ENCODE results near the gene RIMKLA. TPM values are rescaled to one million over a fixed set of nuclear protein-coding genes. Genes with fewer than 3 reads are reported as not detected.

RIMKLA gene
- polyA plus RNA-seq, 4 donors = under 0.01 to 0.63 (median 0.31) TPM

- 51 to 83% (median 62%) methylated on average over 3 of the region's 3 CpGs for WGBS, 3 donors
- no peak for FAIRE-seq
- no peaks in the 10 kb centered on the region for H3K36me3 ChIP-seq (ENCODE audit: control insufficient read depth in 3 of 3, insufficient read depth in 2 of 3, low read depth in 1 of 3, low read length in 3 of 3)
- H3K27ac ChIP-seq (ENCODE audit: low read depth in 1 of 3, low read length in 2 of 3) = no peak overlapping the region
- H3K9me3 ChIP-seq (ENCODE audit: control insufficient read depth in 2 of 2, insufficient read depth in 1 of 2, low read depth in 1 of 2, low read length in 1 of 2) = no peaks in the 10 kb centered on the region
- DNase-seq = no peak
- H3K4me3 ChIP-seq (ENCODE audit: low read depth in 1 of 3, low read length in 3 of 3) = no peak overlapping the region
- peaks cover 0 to 8% (median 0%) of the 10 kb centered on the region in 3 donors for H3K4me1 ChIP-seq (ENCODE audit: control insufficient read depth in 3 of 3, insufficient read depth in 2 of 3, low read depth in 1 of 3, low read length in 2 of 3)
- no peaks in the 10 kb centered on the region for H3K27me3 ChIP-seq (ENCODE audit: control insufficient read depth in 3 of 3, insufficient read depth in 3 of 3, low read length in 3 of 3)
Observed at GRCh38 chr1:42417166-42417565, 36.6 kb downstream of the RIMKLA start.

GRCh38 chr1:42418516-42418915 lies 37.9 kb downstream of the RIMKLA start:
- peaks cover 0 to 8% (median 0%) of the 10 kb centered on the region in 3 donors for H3K4me1 ChIP-seq (ENCODE audit: control insufficient read depth in 3 of 3, insufficient read depth in 2 of 3, low read depth in 1 of 3, low read length in 2 of 3)
- H3K27me3 ChIP-seq (ENCODE audit: control insufficient read depth in 3 of 3, insufficient read depth in 3 of 3, low read length in 3 of 3) = no peaks in the 10 kb centered on the region
- no peak overlapping the region for H3K27ac ChIP-seq (ENCODE audit: low read depth in 1 of 3, low read length in 2 of 3)
- WGBS, 3 donors = 72 to 85% (median 78%) methylated on average over 1 of the region's 1 CpG
- DNase-seq (no peak), FAIRE-seq (no peak)
- H3K9me3 ChIP-seq (ENCODE audit: control insufficient read depth in 2 of 2, insufficient read depth in 1 of 2, low read depth in 1 of 2, low read length in 1 of 2) = no peaks in the 10 kb centered on the region
- H3K36me3 ChIP-seq (ENCODE audit: control insufficient read depth in 3 of 3, insufficient read depth in 2 of 3, low read depth in 1 of 3, low read length in 3 of 3) = no peaks in the 10 kb centered on the region
- no peak overlapping the region for H3K4me3 ChIP-seq (ENCODE audit: low read depth in 1 of 3, low read length in 3 of 3)

GRCh38 chr1:42419126-42419821 lies 38.7 kb downstream of the RIMKLA start:
- H3K9me3 ChIP-seq (ENCODE audit: control insufficient read depth in 2 of 2, insufficient read depth in 1 of 2, low read depth in 1 of 2, low read length in 1 of 2) = no peaks in the 10 kb centered on the region
- FAIRE-seq (no peak), DNase-seq (no peak)
- H3K27me3 ChIP-seq (ENCODE audit: control insufficient read depth in 3 of 3, insufficient read depth in 3 of 3, low read length in 3 of 3) = no peaks in the 10 kb centered on the region
- WGBS, 3 donors = 85 to 94% (median 89%) methylated on average over 5 of the region's 5 CpGs
- peak overlapping the region in 1 of 3 donors; percentile 7 for H3K27ac ChIP-seq (ENCODE audit: low read depth in 1 of 3, low read length in 2 of 3)
- H3K36me3 ChIP-seq (ENCODE audit: control insufficient read depth in 3 of 3, insufficient read depth in 2 of 3, low read depth in 1 of 3, low read length in 3 of 3) = no peaks in the 10 kb centered on the region
- peaks cover 0 to 8% (median 0%) of the 10 kb centered on the region in 3 donors for H3K4me1 ChIP-seq (ENCODE audit: control insufficient read depth in 3 of 3, insufficient read depth in 2 of 3, low read depth in 1 of 3, low read length in 2 of 3)
- H3K4me3 ChIP-seq (ENCODE audit: low read depth in 1 of 3, low read length in 3 of 3) = no peak overlapping the region

- peak overlapping the region in 1 of 3 donors; percentile 34 for H3K27ac ChIP-seq (ENCODE audit: low read depth in 1 of 3, low read length in 2 of 3)
- DNase-seq (no peak), FAIRE-seq (no peak)
- no peaks in the 10 kb centered on the region for H3K9me3 ChIP-seq (ENCODE audit: control insufficient read depth in 2 of 2, insufficient read depth in 1 of 2, low read depth in 1 of 2, low read length in 1 of 2)
- H3K36me3 ChIP-seq (ENCODE audit: control insufficient read depth in 3 of 3, insufficient read depth in 2 of 3, low read depth in 1 of 3, low read length in 3 of 3) = no peaks in the 10 kb centered on the region
- H3K4me3 ChIP-seq (ENCODE audit: low read depth in 1 of 3, low read length in 3 of 3) = no peak overlapping the region
- peaks cover 0 to 8% (median 0%) of the 10 kb centered on the region in 3 donors for H3K4me1 ChIP-seq (ENCODE audit: control insufficient read depth in 3 of 3, insufficient read depth in 2 of 3, low read depth in 1 of 3, low read length in 2 of 3)
- WGBS, 3 donors = 86 to 92% (median 87%) methylated on average over 7 of the region's 7 CpGs
- no peaks in the 10 kb centered on the region for H3K27me3 ChIP-seq (ENCODE audit: control insufficient read depth in 3 of 3, insufficient read depth in 3 of 3, low read length in 3 of 3)
Observed at GRCh38 chr1:42420121-42420520, 39.5 kb downstream of the RIMKLA start.

GRCh38 chr1:42420911-42421585 lies 40.5 kb downstream of the RIMKLA start:
- peaks cover 0 to 8% (median 0%) of the 10 kb centered on the region in 3 donors for H3K4me1 ChIP-seq (ENCODE audit: control insufficient read depth in 3 of 3, insufficient read depth in 2 of 3, low read depth in 1 of 3, low read length in 2 of 3)
- no peak for FAIRE-seq

GRCh38 chr1:42422737-42423136 lies 42.1 kb downstream of the RIMKLA start:
- WGBS, 3 donors = 77 to 87% (median 84%) methylated on average over 9 of the region's 9 CpGs
- no peak overlapping the region for H3K4me3 ChIP-seq (ENCODE audit: low read depth in 1 of 3, low read length in 3 of 3)
- H3K27ac ChIP-seq (ENCODE audit: low read depth in 1 of 3, low read length in 2 of 3) = no peak overlapping the region
- peaks cover 0 to 8% (median 0%) of the 10 kb centered on the region in 3 donors for H3K4me1 ChIP-seq (ENCODE audit: control insufficient read depth in 3 of 3, insufficient read depth in 2 of 3, low read depth in 1 of 3, low read length in 2 of 3)
- DNase-seq = no peak
- FAIRE-seq = no peak
- no peaks in the 10 kb centered on the region for H3K9me3 ChIP-seq (ENCODE audit: control insufficient read depth in 2 of 2, insufficient read depth in 1 of 2, low read depth in 1 of 2, low read length in 1 of 2)
- H3K36me3 ChIP-seq (ENCODE audit: control insufficient read depth in 3 of 3, insufficient read depth in 2 of 3, low read depth in 1 of 3, low read length in 3 of 3) = no peaks in the 10 kb centered on the region
- no peaks in the 10 kb centered on the region for H3K27me3 ChIP-seq (ENCODE audit: control insufficient read depth in 3 of 3, insufficient read depth in 3 of 3, low read length in 3 of 3)

More at GRCh38 chr1:42420911-42421585, 40.5 kb downstream of the RIMKLA start:
- Histone ChIP-seq H3K27me3 (ENCODE audit: control insufficient read depth in 3 of 3, insufficient read depth in 3 of 3, low read length in 3 of 3) (no peaks in the 10 kb centered on the region), H3K9me3 (ENCODE audit: control insufficient read depth in 2 of 2, insufficient read depth in 1 of 2, low read depth in 1 of 2, low read length in 1 of 2) (no peaks in the 10 kb centered on the region), H3K4me3 (ENCODE audit: low read depth in 1 of 3, low read length in 3 of 3) (no peak overlapping the region), H3K27ac (ENCODE audit: low read depth in 1 of 3, low read length in 2 of 3) (peak overlapping the region in 1 of 3 donors; percentile 34), H3K36me3 (ENCODE audit: control insufficient read depth in 3 of 3, insufficient read depth in 2 of 3, low read depth in 1 of 3, low read length in 3 of 3) (no peaks in the 10 kb centered on the region)
- DNase-seq = peak; percentile 36 to 80
- 17 to 32% (median 25%) methylated on average over 10 of the region's 10 CpGs for WGBS, 3 donors

GRCh38 chr1:42423681-42424080 lies 43.1 kb downstream of the RIMKLA start:
- Histone ChIP-seq H3K27me3 (ENCODE audit: control insufficient read depth in 3 of 3, insufficient read depth in 3 of 3, low read length in 3 of 3) (no peaks in the 10 kb centered on the region), H3K27ac (ENCODE audit: low read depth in 1 of 3, low read length in 2 of 3) (no peak overlapping the region), H3K4me1 (ENCODE audit: control insufficient read depth in 3 of 3, insufficient read depth in 2 of 3, low read depth in 1 of 3, low read length in 2 of 3) (peaks cover 0 to 8% (median 0%) of the 10 kb centered on the region in 3 donors), H3K36me3 (ENCODE audit: control insufficient read depth in 3 of 3, insufficient read depth in 2 of 3, low read depth in 1 of 3, low read length in 3 of 3) (no peaks in the 10 kb centered on the region), H3K9me3 (ENCODE audit: control insufficient read depth in 2 of 2, insufficient read depth in 1 of 2, low read depth in 1 of 2, low read length in 1 of 2) (no peaks in the 10 kb centered on the region), H3K4me3 (ENCODE audit: low read depth in 1 of 3, low read length in 3 of 3) (no peak overlapping the region)
- FAIRE-seq (no peak), DNase-seq (no peak)
- 88 to 91% (median 89%) methylated on average over 3 of the region's 3 CpGs for WGBS, 3 donors

GRCh38 chr1:42424201-42424600 lies 43.6 kb downstream of the RIMKLA start:
- Histone ChIP-seq H3K9me3 (ENCODE audit: control insufficient read depth in 2 of 2, insufficient read depth in 1 of 2, low read depth in 1 of 2, low read length in 1 of 2) (no peaks in the 10 kb centered on the region), H3K36me3 (ENCODE audit: control insufficient read depth in 3 of 3, insufficient read depth in 2 of 3, low read depth in 1 of 3, low read length in 3 of 3) (no peaks in the 10 kb centered on the region), H3K27ac (ENCODE audit: low read depth in 1 of 3, low read length in 2 of 3) (no peak overlapping the region), H3K4me3 (ENCODE audit: low read depth in 1 of 3, low read length in 3 of 3) (no peak overlapping the region), H3K27me3 (ENCODE audit: control insufficient read depth in 3 of 3, insufficient read depth in 3 of 3, low read length in 3 of 3) (no peaks in the 10 kb centered on the region), H3K4me1 (ENCODE audit: control insufficient read depth in 3 of 3, insufficient read depth in 2 of 3, low read depth in 1 of 3, low read length in 2 of 3) (peaks cover 0 to 8% (median 0%) of the 10 kb centered on the region in 3 donors)
- no peak for DNase-seq
- WGBS, 3 donors = 87 to 91% (median 88%) methylated on average over 4 of the region's 4 CpGs
- no peak for FAIRE-seq
